Lower lobe of right lung (tissue), 2 donors: ENCODE data around the gene MBD3L1. TPM values are rescaled to one million over a fixed set of nuclear protein-coding genes. Genes with fewer than 3 reads are reported as not detected.

Experiments used
- ATAC-seq, 2 donors: fragments of 200-7000 bp; cut with Tn5 transposase; one replicate each; pipeline ENCODE4 v1.9.1; 2020 to 2022; ENCODE audit warnings: mild to moderate bottlenecking in 2 of 2, moderate library complexity in 2 of 2
- DNase-seq: peaks from one replicate; pipeline ENCODE4 v3.0.0-alpha.2; 2020
- H3K27ac ChIP-seq: fragments of 200-600 bp; one replicate; pipeline ENCODE4 v1.8.0; 2022
- H3K27me3 ChIP-seq: fragments of 200-600 bp; one replicate; pipeline ENCODE4 v1.8.0; 2022; ENCODE audit warnings: low read depth
- H3K36me3 ChIP-seq: fragments of 200-600 bp; one replicate; pipeline ENCODE4 v1.8.0; 2022; ENCODE audit warnings: mild to moderate bottlenecking
- H3K4me1 ChIP-seq: fragments of 200-600 bp; one replicate; pipeline ENCODE4 v1.8.0; 2022
- H3K4me3 ChIP-seq: fragments of 200-600 bp; one replicate; pipeline ENCODE4 v1.8.0; 2022; ENCODE audit warnings: mild to moderate bottlenecking
- H3K9me3 ChIP-seq: fragments of 200-600 bp; one replicate; pipeline ENCODE4 v1.8.0; 2022
- CTCF ChIP-seq: fragments of 200-600 bp; IDR thresholded peaks from one replicate; pipeline ENCODE4 v1.8.0; 2022; ENCODE audit warnings: antibody characterized with exemption, mild to moderate bottlenecking
- intact Hi-C: fragments of 100-400 bp; cut with DNase I; formaldehyde crosslinking; loops from one replicate; pipeline ENCODE4 v1.11.0; 2022
- long read RNA-seq: library from polyadenylated mRNA; unstranded; transcript quantifications from one replicate; pipeline ENCODE4 v2.0.0, GENCODE V29; 2021
- total RNA-seq: library from RNA; stranded (reverse); fragmentation: NEBNext Ultra II Directional; extraction: Animal tissue kit (Norgen Biotek cat#: 25700); gene quantifications from one replicate; pipeline ENCODE4 v1.2.1, GENCODE V29; 2021
- donor health status: DM: no; HTN: yes; CAD: no; lungs with severe emphysema.

Gene MBD3L1
- not detected for total RNA-seq
- long read RNA-seq: 0 reads

DNA sequence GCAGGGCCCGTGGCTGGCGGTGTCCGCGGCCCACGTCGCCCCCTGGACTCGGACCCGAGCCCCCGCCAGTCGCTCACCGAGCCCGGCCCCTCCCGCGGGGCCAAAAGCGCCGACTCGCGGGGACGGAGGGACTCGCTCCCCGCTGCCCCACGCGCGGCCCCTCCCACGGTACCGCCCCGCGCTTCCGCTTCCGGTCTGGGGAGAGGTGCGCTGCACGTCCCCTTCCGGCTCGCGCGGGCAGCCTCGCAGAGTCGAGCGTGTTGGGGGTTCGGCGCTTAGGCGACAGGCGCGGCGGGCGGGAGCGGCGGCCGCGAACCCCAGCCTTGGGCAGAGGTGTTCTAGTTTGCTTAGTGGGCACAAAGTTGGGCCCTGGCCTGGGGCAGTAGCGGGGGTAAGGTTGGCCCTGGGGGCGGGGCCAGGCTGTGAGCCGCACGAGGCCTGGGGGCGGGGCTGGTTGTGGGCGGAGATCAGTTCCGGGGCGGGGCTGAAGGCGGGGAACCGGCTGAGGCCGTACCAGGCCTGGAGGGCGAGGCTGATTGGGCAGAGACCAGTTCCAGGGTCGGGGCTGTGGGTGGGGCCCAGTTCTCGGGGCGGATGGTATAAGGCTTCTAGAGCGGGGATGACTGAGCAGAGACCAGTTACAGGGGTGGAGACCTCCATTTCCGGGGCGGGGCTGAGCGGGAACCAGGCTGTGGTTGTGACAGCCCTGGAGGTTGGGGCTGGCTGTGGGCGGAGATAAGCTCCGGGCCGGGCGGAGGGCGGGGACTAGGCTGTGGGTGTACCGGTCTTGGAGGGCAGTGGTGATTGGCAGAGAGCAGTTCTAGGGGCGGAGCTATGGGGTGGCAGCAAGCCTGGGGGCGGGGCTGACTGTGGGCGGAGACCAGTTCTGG is at the start of gene MBD3L1, which contains the start of gene ZNF558:
TSS of gene MBD3L1 (plus strand) at position 246 of the 890 bp plus-strand sequence. CDS start 10,302 bp downstream, outside the sequence.
TSS of gene ZNF558 (minus strand) at position 173 of the 890 bp plus-strand sequence. CDS start 9,645 bp downstream, outside the sequence.
- TF ChIP-seq CTCF: peak; percentile 59
- peak within 1 kb of the TSS; percentile 96 for H3K27ac ChIP-seq
- H3K4me1 ChIP-seq: peaks cover 9% of the 10 kb centered on the region
- H3K27me3 ChIP-seq: no peaks in the 10 kb centered on the region
- H3K4me3 ChIP-seq: peak within 1 kb of the TSS; percentile 93
- peaks cover 7% of the 10 kb centered on the region for H3K36me3 ChIP-seq
- no peaks in the 10 kb centered on the region for H3K9me3 ChIP-seq
- ATAC-seq: peak; percentile 97
- intact Hi-C loops: no loop called here
- DNase-seq: peak; percentile 99

DNA sequence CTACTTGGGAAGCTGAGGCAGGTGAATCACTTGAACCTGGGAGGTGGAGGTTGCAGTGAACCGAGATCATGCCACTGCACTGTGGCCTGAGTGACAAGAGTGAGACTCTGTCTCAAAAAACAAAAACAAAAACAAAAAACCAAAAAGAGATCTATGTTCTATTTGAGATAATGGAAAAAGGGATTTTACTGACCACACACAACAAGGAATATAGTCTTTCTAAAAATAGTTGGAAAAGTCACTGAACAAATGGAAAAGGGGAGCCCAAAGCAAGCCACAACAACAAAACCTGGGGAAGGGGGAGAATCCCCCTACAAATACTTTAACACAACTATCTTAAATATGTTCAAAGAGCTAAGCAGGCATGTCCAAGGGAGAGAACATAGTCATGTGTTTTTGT is 37.4 kb upstream of the MBD3L1 start:
- intact Hi-C loops: no loop called here
- no peak overlapping the region for H3K4me3 ChIP-seq
- no peak for DNase-seq
- no peak for TF ChIP-seq CTCF
- no peak overlapping the region for H3K27ac ChIP-seq
- H3K27me3 ChIP-seq: no peaks in the 10 kb centered on the region
- no peak for ATAC-seq
- H3K36me3 ChIP-seq: no peaks in the 10 kb centered on the region
- peaks cover 24% of the 10 kb centered on the region for H3K9me3 ChIP-seq
- no peaks in the 10 kb centered on the region for H3K4me1 ChIP-seq

GRCh38 chr19:8806661-8807060 is 25.5 kb upstream of the MBD3L1 start:
- peaks cover 25% of the 10 kb centered on the region for H3K36me3 ChIP-seq
- TF ChIP-seq CTCF: no peak
- H3K4me3 ChIP-seq: no peak overlapping the region
- intact Hi-C loops: no loop called here
- H3K9me3 ChIP-seq: peaks cover 87% of the 10 kb centered on the region
- H3K27ac ChIP-seq: no peak overlapping the region
- no peak for ATAC-seq
- no peaks in the 10 kb centered on the region for H3K4me1 ChIP-seq
- DNase-seq: no peak
- no peaks in the 10 kb centered on the region for H3K27me3 ChIP-seq

DNA sequence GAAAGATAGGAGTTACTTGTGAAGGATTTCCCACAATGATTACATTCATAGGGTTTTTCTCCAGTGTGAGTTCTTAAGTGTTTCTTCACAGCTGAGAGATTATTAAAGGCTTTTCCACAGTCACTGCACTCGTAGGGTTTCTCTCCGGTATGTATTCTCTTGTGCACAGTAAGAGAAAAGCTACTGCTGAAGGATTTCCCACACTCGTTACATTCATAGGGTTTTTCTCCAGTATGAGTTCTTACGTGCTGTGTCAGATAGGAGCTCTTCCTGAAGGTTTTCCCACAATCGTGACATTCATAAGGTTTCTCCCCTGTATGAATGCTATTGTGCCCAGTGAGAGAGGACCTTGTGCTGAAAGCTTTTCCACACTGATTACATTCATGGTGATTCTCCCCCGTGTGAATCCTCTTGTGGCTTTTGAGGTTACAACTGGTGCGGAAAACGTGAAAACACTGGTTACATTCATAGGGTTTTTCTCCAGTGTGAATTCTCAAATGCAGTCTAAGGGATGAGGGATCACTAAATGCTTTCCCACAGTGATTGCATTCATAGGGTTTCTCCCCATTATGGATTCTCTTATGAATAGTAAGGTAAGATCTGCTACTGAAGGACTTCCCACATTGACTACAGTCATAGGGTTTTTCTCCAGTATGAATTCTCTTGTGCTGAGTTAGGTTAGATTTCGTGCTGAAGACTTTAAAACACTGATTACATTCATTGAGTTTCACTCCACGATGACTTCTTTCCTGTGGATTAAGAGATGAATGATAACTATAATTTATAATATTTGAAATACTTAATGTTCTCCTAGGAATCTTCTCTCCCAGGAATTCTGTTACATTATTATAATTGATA is 20.6 kb upstream of the MBD3L1 start:
- no peak for TF ChIP-seq CTCF
- no peak for ATAC-seq
- intact Hi-C loops: no loop called here
- Histone ChIP-seq H3K4me1 (no peaks in the 10 kb centered on the region), H3K36me3 (peaks cover 69% of the 10 kb centered on the region), H3K27me3 (no peaks in the 10 kb centered on the region), H3K4me3 (no peak overlapping the region), H3K9me3 (peaks cover 100% of the 10 kb centered on the region), H3K27ac (no peak overlapping the region)
- DNase-seq: no peak

DNA sequence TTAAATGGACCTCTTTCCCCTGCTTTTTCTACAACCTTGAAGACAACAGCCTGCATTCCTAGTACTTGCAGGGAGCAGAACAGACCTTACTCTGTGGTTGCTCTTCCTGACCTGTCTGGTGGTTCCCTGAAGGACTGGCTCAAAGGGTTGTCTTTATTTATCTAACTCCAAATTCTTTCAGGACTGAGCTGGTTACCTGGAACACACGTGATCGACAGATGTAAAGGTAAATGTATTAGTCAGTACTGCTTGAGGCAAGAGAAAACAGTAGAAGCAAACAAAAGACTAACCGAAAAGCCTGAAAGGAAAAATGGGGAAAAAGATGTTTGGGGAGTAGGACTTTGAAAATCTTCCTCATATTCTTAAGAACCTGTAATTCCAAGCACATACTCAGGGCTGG is 18.0 kb upstream of the MBD3L1 start:
- H3K36me3 ChIP-seq: peaks cover 79% of the 10 kb centered on the region
- ATAC-seq: no peak

More for the DNA sequence above, 18.0 kb upstream of the MBD3L1 start:
- H3K9me3 ChIP-seq: peaks cover 98% of the 10 kb centered on the region
- no peak overlapping the region for H3K27ac ChIP-seq
- H3K4me3 ChIP-seq: no peak overlapping the region
- intact Hi-C loops: no loop called here
- TF ChIP-seq CTCF: no peak
- no peak for DNase-seq
- no peaks in the 10 kb centered on the region for H3K27me3 ChIP-seq
- no peaks in the 10 kb centered on the region for H3K4me1 ChIP-seq
